Prostate gland (tissue), 2 donors: Measurements from ENCODE around the gene GNA12.

Source experiments
- CTCF ChIP-seq, 4 experiments: fragments of 200-600 bp in 2 of 4; fragments of 450-650 bp in 2 of 4; sonication (generic) in 2 of 4; IDR thresholded peaks; 1 replicate in 3 of 4; 2 replicates in 1 of 4; pipeline ENCODE4 v1.5.1; 2016 to 2019; ENCODE audit warnings: antibody characterized with exemption in 4 of 4, mild to moderate bottlenecking in 2 of 4, moderate library complexity in 2 of 4
- POLR2A ChIP-seq: fragments of 450-650 bp; IDR thresholded peaks from one replicate; pipeline ENCODE4 v1.6.1; 2016; ENCODE audit warnings: antibody characterized with exemption, mild to moderate bottlenecking
- POLR2AphosphoS5 ChIP-seq: sonication (generic); formaldehyde crosslinking; IDR thresholded peaks from one replicate; pipeline ENCODE4 v1.6.1; 2017; ENCODE audit warnings: antibody characterized with exemption

DNA sequence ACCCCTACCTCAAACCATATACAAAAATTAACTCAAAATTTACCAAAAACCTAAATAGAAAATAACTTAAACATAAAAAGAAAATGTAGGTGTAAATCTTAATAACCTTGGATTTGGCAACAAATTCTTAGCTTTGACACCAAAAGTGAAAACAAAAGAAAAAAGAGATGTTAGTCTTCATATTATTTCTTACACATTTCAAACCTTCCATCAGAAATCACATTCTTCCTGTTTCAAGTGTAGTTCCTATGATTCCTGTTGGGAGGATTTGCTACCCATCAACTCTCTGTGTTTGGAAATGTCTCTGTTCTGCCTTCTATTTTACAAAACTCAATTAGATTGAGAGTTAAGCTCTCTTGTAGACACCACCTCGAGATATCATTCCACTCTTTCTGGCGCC lies 62.0 kb downstream of the GNA12 start:
- TF ChIP-seq CTCF (IDR thresholded peaks at IDR 0.05) (no peak), POLR2A (no peak), POLR2AphosphoS5 (no peak)
